Psoas muscle (tissue), 8 donors: Measurements from ENCODE around the gene KANSL1. TPM values are rescaled to one million over a fixed set of nuclear protein-coding genes. Genes with fewer than 3 reads are reported as not detected.

ENCODE experiments used
- ATAC-seq, 4 donors: fragments of 200-7000 bp; cut with Tn5 transposase; one replicate each; pipeline ENCODE4 v1.9.1; 2020; ENCODE audit warnings: moderate library complexity in 3 of 4, mild to moderate bottlenecking in 2 of 4
- DNase-seq, 2 donors: peaks; one replicate each; pipeline ENCODE4 v3.0.0-alpha.2; 2020
- H3K27ac ChIP-seq: fragments of 200-600 bp; one replicate; pipeline ENCODE4 v1.8.0; 2022
- H3K27me3 ChIP-seq, 3 donors: fragments of 200-600 bp in 1 of 3; one replicate each; pipeline versions ENCODE4 v1.6.1 to v1.8.0; 2013 to 2022; ENCODE audit warnings: low read length in 2 of 3, mild to moderate bottlenecking in 2 of 3, moderate library complexity in 1 of 3; ENCODE audit not compliant: insufficient read depth in 3 of 3
- H3K36me3 ChIP-seq, 2 donors: fragments of 200-600 bp in 1 of 2; one replicate each; pipeline versions ENCODE4 v1.6.1 to v1.8.0; 2013 to 2022; ENCODE audit warnings: low read depth in 1 of 2, mild to moderate bottlenecking in 1 of 2, moderate library complexity in 1 of 2; ENCODE audit not compliant: insufficient read depth in 1 of 2
- H3K4me1 ChIP-seq: fragments of 200-600 bp; one replicate; pipeline ENCODE4 v1.8.0; 2022
- H3K4me3 ChIP-seq: fragments of 200-600 bp; one replicate; pipeline ENCODE4 v1.8.0; 2022; ENCODE audit warnings: mild to moderate bottlenecking
- H3K9me3 ChIP-seq: fragments of 200-600 bp; one replicate; pipeline ENCODE4 v1.8.0; 2022
- CTCF ChIP-seq: fragments of 200-600 bp; IDR thresholded peaks from one replicate; pipeline ENCODE4 v1.8.0; 2022; ENCODE audit warnings: antibody characterized with exemption
- WGBS, 3 donors: extraction: QIAGEN DNeasy Blood & Tissue Kit; methylation state at CpG; one replicate each; pipeline versions ENCODE4 v1.1.6 to v1.1.7; 2013; 5-methylcytosine and 5-hydroxymethylcytosine counted together
- intact Hi-C, 2 donors: fragments of 100-400 bp; cut with DNase I; formaldehyde crosslinking; loops; one replicate each; pipeline versions ENCODE4 v1.11.0 to v1.14.2; 2022
- polyA plus RNA-seq, 3 donors: library from polyadenylated mRNA; stranded (reverse); fragments of 200-250 nt; gene quantifications; one replicate each; pipeline ENCODE4 v1.2.3, GENCODE V29; 2013
- total RNA-seq, 4 donors: library from RNA; stranded (reverse); fragmentation: NEBNext Ultra II Directional in 2 of 4; extraction: Animal tissue kit (Norgen Biotek cat#: 25700) in 2 of 4; gene quantifications; one replicate each; pipeline versions ENCODE4 v1.2.1 to v1.2.4, GENCODE V29; 2021 to 2023
- donor health status: healthy with polysubstance abuse.
- donor health status: DM: no; HTN: no; CAD: no; lungs with moderate emphysema.
- donor health status: Bipolar disorder and iron deficiency.
- donor health status: healthy.
- donor health status: DM: yes; HTN: yes; CAD: no.
- donor health status: DM: no; HTN: no; CAD: no.
- donor health status: DM: no; HTN: no; CAD: no.
- donor health status: DM: yes; HTN: yes; CAD: no.

Gene KANSL1
- total and polyA plus RNA-seq, 7 donors: 6.9 to 37.5 (median 25.8) TPM

- DNase-seq (no peak), ATAC-seq (no peak)
- Histone ChIP-seq H3K4me1 (peaks cover 85% of the 10 kb centered on the region), H3K27ac (peak overlapping the region; percentile 5), H3K9me3 (no peaks in the 10 kb centered on the region), H3K4me3 (no peak overlapping the region), H3K27me3 (no peaks in the 10 kb centered on the region), H3K36me3 (no peaks in the 10 kb centered on the region)
- TF ChIP-seq CTCF: no peak
- WGBS, 3 donors: 64 to 85% (median 71%) methylated on average over 1 of the region's 1 CpG
- intact Hi-C loops: loop anchor here (5.0 kb wide), 2 partner anchors 55 to 60 kb away; no protein-coding TSS in a partner anchor
These were observed 66.4 kb downstream of the KANSL1 start for GRCh38 chr17:46126840-46127239.

- DNase-seq (no peak), ATAC-seq (no peak)
- H3K27ac ChIP-seq: no peak overlapping the region
- H3K9me3 ChIP-seq: no peaks in the 10 kb centered on the region
- no peaks in the 10 kb centered on the region for H3K36me3 ChIP-seq
- H3K4me1 ChIP-seq: peaks cover 85% of the 10 kb centered on the region
- TF ChIP-seq CTCF: no peak
- H3K4me3 ChIP-seq: no peak overlapping the region
- 91 to 97% (median 95%) methylated on average over 6 of the region's 6 CpGs for WGBS, 3 donors
- H3K27me3 ChIP-seq: no peaks in the 10 kb centered on the region
- intact Hi-C loops: loop anchor here (5.0 kb wide), 2 partner anchors 56 to 61 kb away; no protein-coding TSS in a partner anchor
These were observed 67.4 kb downstream of the KANSL1 start for GRCh38 chr17:46125831-46126230.

GRCh38 chr17:46124695-46125592 lies 68.3 kb downstream of the KANSL1 start:
- WGBS, 3 donors: 84 to 92% (median 91%) methylated on average over 6 to 7 of the region's 7 CpGs
- intact Hi-C loops: loop anchor here (5.0 kb wide), 2 partner anchors 57 to 62 kb away; no protein-coding TSS in a partner anchor
- Histone ChIP-seq H3K27me3 (no peaks in the 10 kb centered on the region), H3K4me3 (no peak overlapping the region), H3K36me3 (no peaks in the 10 kb centered on the region), H3K9me3 (no peaks in the 10 kb centered on the region), H3K4me1 (peaks cover 85% of the 10 kb centered on the region), H3K27ac (peak overlapping the region; percentile 52)
- no peak for DNase-seq
- TF ChIP-seq CTCF: no peak
- peak in 3 of 4 donors; percentile 23 to 31 (median 25) for ATAC-seq

GRCh38 chr17:46123607-46124006 lies 69.6 kb downstream of the KANSL1 start:
- Histone ChIP-seq H3K36me3 (no peaks in the 10 kb centered on the region), H3K9me3 (no peaks in the 10 kb centered on the region), H3K27me3 (no peaks in the 10 kb centered on the region), H3K4me1 (peaks cover 77% of the 10 kb centered on the region), H3K4me3 (no peak overlapping the region), H3K27ac (no peak overlapping the region)
- intact Hi-C loops: no loop called here
- ATAC-seq (no peak), DNase-seq (no peak)
- no peak for TF ChIP-seq CTCF
- WGBS, 3 donors: 93 to 97% (median 94%) methylated on average over 3 of the region's 3 CpGs
